CD4-positive, alpha-beta T cell (primary cell): ENCODE results near the gene OR2B3. TPM values are rescaled to one million over a fixed set of nuclear protein-coding genes. Genes with fewer than 3 reads are reported as not detected.

Source experiments
- ATAC-seq: fragments of 200-7000 bp; cut with Tn5 transposase; one replicate; pipeline ENCODE4 v1.10.0; 2022; ENCODE audit warnings: mild to moderate bottlenecking; ENCODE audit not compliant: poor library complexity
- CTCF ChIA-PET: fragments of 350-600 bp; sonication (Branson Sonifier 250); formaldehyde crosslinking; loops from one replicate; lab custom pipeline; 2021; ENCODE audit warnings: antibody characterized with exemption, inconsistent platforms; lab: Charles Lee
- POLR2A ChIA-PET: fragments of 350-600 bp; sonication (Branson Sonifier 250); formaldehyde crosslinking; loops from one replicate; lab custom pipeline; 2021; ENCODE audit warnings: antibody characterized with exemption, inconsistent platforms; lab: Charles Lee
- DNase-seq, 14 experiments: peaks; one replicate each; pipeline ENCODE4 v3.0.0-alpha.2; 2013 to 2020; ENCODE audit warnings: mixed read lengths in 2 of 14
- H3K27ac ChIP-seq, 2 donors: one replicate each; pipeline versions ENCODE4 v1.5.1 to v1.7.0; 2013; ENCODE audit warnings: low read length in 2 of 2, low read depth in 1 of 2, mild to moderate bottlenecking in 1 of 2
- H3K27me3 ChIP-seq, 2 experiments: 1 replicate in 1 of 2; 2 replicates in 1 of 2; pipeline versions ENCODE4 v1.6.1 to v1.7.0; 2013; ENCODE audit warnings: low read length in 2 of 2, control low read depth in 1 of 2, mild to moderate bottlenecking in 1 of 2, moderate library complexity in 1 of 2; ENCODE audit not compliant: insufficient read depth in 2 of 2, control insufficient read depth in 1 of 2
- H3K36me3 ChIP-seq: one replicate; pipeline ENCODE4 v1.6.1; 2013; ENCODE audit warnings: low read length, control low read depth; ENCODE audit not compliant: insufficient read depth
- H3K4me1 ChIP-seq: one replicate; pipeline ENCODE4 v1.6.1; 2013; ENCODE audit warnings: low read length, control low read depth; ENCODE audit not compliant: insufficient read depth
- H3K4me3 ChIP-seq: one replicate; pipeline ENCODE4 v1.5.1; 2013; ENCODE audit warnings: mild to moderate bottlenecking, low read length, moderate library complexity
- H3K9me3 ChIP-seq, 2 experiments: 1 replicate in 1 of 2; 2 replicates in 1 of 2; pipeline versions ENCODE4 v1.6.1 to v1.7.0; 2013; ENCODE audit warnings: low read length in 2 of 2, mild to moderate bottlenecking in 2 of 2, control low read depth in 1 of 2, moderate library complexity in 1 of 2; ENCODE audit not compliant: control insufficient read depth in 1 of 2, insufficient read depth in 1 of 2
- H3K27ac Mint-ChIP-seq: one replicate; pipeline ENCODE4 v1.8.0; 2020; ENCODE audit warnings: mixed read lengths
- H3K27me3 Mint-ChIP-seq: one replicate; pipeline ENCODE4 v1.8.0; 2021; ENCODE audit warnings: mixed read lengths
- H3K36me3 Mint-ChIP-seq: one replicate; pipeline ENCODE4 v1.8.0; 2021; ENCODE audit warnings: low read depth, mixed read lengths
- H3K4me1 Mint-ChIP-seq: one replicate; pipeline ENCODE4 v1.8.0; 2021; ENCODE audit warnings: low read depth, mixed read lengths
- H3K4me3 Mint-ChIP-seq: one replicate; pipeline ENCODE4 v1.8.0; 2020; ENCODE audit warnings: mild to moderate bottlenecking, mixed read lengths
- H3K9me3 Mint-ChIP-seq: one replicate; pipeline ENCODE4 v1.8.0; 2020; ENCODE audit warnings: mixed read lengths
- intact Hi-C, 2 experiments: fragments of 100-400 bp; cut with DNase I in 1 of 2; cut with micrococcal nuclease in 1 of 2; formaldehyde crosslinking; loops; one replicate each; pipeline versions ENCODE4 v1.15.1 to v1.9.0; 2023 to 2025; cut with DNase I, micrococcal nuclease
- total RNA-seq, 174 experiments: library from RNA in 2 of 174; stranded (reverse) in 2 of 174; gene quantifications; one replicate each; pipeline ENCODE4 v1.2.3 and lab custom pipeline; 2021 to 2026
- TF ChIP-seq, protein P1 (sequence below): fragments of 200-600 bp; IDR thresholded peaks from one replicate; pipeline ENCODE4 v1.8.0; 2022; ENCODE audit warnings: antibody characterized with exemption, mild to moderate bottlenecking

The OR2B3 gene
- total RNA-seq, 2 experiments from 2014 or later, result not detected

DNA sequence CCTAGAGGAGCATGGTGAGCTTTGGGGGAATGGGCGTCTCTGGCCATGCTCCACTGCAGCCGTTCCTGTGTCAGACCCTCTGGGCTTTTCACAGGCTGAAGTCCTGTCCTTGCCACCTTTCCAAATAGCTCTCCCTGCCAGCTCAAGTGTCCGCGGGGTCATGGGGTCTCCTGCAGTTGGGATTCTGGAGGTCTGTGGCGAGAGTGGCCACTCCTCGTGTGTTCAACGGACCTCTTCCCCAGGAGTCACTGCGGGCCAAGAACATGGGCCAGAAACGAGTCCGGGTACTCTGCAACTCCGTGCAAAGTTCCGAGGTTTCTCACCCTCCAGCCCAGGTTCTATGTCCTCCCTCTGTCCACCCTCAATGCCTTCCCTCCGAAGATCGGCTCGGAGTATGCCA, 4.7 kb downstream of the OR2B3 start:
- Histone ChIP-seq H3K9me3 (no peaks in the 10 kb centered on the region), H3K36me3 (no peaks in the 10 kb centered on the region), H3K4me3 (no peak overlapping the region), H3K27me3 (peaks cover 0 to 2% of the 10 kb centered on the region in 2 experiments), H3K4me1 (no peaks in the 10 kb centered on the region), H3K27ac (no peak overlapping the region)
- TF ChIP-seq, protein P1, sequence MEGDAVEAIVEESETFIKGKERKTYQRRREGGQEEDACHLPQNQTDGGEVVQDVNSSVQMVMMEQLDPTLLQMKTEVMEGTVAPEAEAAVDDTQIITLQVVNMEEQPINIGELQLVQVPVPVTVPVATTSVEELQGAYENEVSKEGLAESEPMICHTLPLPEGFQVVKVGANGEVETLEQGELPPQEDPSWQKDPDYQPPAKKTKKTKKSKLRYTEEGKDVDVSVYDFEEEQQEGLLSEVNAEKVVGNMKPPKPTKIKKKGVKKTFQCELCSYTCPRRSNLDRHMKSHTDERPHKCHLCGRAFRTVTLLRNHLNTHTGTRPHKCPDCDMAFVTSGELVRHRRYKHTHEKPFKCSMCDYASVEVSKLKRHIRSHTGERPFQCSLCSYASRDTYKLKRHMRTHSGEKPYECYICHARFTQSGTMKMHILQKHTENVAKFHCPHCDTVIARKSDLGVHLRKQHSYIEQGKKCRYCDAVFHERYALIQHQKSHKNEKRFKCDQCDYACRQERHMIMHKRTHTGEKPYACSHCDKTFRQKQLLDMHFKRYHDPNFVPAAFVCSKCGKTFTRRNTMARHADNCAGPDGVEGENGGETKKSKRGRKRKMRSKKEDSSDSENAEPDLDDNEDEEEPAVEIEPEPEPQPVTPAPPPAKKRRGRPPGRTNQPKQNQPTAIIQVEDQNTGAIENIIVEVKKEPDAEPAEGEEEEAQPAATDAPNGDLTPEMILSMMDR, result no peak
- no peak for ATAC-seq
- Mint-ChIP-seq H3K27ac (no peak overlapping the region), H3K36me3 (no peaks in the 10 kb centered on the region), H3K4me3 (no peak overlapping the region), H3K9me3 (no peaks in the 10 kb centered on the region), H3K4me1 (peaks cover 5% of the 10 kb centered on the region), H3K27me3 (peaks cover 25% of the 10 kb centered on the region)
- DNase-seq, result peak in 1 of 14 experiments; percentile 4
- POLR2A ChIA-PET, result no interaction called here
- CTCF ChIA-PET, result no interaction called here
- intact Hi-C loops, result no loop called here

DNA sequence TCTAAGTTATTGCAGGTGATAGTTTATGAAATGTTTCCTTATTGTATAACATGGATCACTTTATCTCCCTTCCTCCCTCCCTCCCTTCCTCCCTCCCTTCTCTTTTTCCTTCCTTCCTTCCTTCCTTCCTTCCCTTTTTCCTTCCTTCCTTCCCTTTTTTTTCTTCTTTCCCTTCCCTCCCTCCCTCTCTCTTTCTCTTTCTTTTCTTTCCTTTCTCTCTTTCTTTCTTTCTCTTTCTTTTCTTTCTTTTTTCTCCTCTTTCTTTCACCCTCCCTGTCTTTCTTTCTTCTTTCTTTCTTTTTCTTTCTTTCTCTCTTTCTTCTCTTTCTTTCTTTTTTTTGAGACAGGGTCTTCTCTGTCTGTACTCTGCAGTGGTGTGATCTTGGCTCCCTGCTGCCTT, 5.8 kb downstream of the OR2B3 start:
- TF ChIP-seq, protein P1, result no peak
- Histone ChIP-seq H3K27ac (no peak overlapping the region), H3K4me3 (no peak overlapping the region), H3K27me3 (peaks cover 2 to 3% of the 10 kb centered on the region in 2 experiments), H3K4me1 (no peaks in the 10 kb centered on the region), H3K9me3 (no peaks in the 10 kb centered on the region), H3K36me3 (no peaks in the 10 kb centered on the region)
- ATAC-seq, result no peak
- intact Hi-C loops, result no loop called here
- Mint-ChIP-seq H3K4me3 (no peak overlapping the region), H3K4me1 (peaks cover 5% of the 10 kb centered on the region), H3K36me3 (no peaks in the 10 kb centered on the region), H3K9me3 (no peaks in the 10 kb centered on the region), H3K27ac (no peak overlapping the region), H3K27me3 (peaks cover 24% of the 10 kb centered on the region)
- ChIA-PET CTCF (no interaction called here), POLR2A (no interaction called here)
- no peak for DNase-seq

DNA sequence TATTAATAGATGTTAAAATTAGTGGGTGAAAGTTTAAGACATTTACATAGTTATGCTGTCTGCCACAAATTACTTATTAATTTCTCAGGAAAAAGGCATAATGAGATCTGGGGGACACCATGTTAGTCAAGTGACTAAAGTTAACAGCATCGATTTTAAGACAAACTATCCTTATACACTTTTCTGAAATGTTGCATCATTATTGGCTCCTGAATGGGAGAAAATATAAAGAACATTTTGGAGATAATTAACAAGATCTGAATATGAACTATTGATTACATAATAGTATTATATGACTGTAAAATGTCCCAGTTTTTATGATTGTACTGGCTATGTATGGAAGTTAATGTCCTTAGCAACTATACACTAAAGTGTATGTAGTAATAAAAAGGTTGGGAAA, 7.9 kb downstream of the OR2B3 start:
- Mint-ChIP-seq H3K27ac (no peak overlapping the region), H3K4me3 (no peak overlapping the region), H3K4me1 (peaks cover 5% of the 10 kb centered on the region), H3K36me3 (no peaks in the 10 kb centered on the region), H3K27me3 (peaks cover 29% of the 10 kb centered on the region), H3K9me3 (no peaks in the 10 kb centered on the region)
- H3K9me3 ChIP-seq, result no peaks in the 10 kb centered on the region
- DNase-seq (no peak), ATAC-seq (no peak)
- POLR2A ChIA-PET, result no interaction called here
- TF ChIP-seq, protein P1, result no peak
- CTCF ChIA-PET, result no interaction called here
- no peak overlapping the region for H3K4me3 ChIP-seq
- intact Hi-C loops, result no loop called here
- H3K4me1 ChIP-seq, result no peaks in the 10 kb centered on the region
- peaks cover 2 to 3% of the 10 kb centered on the region in 2 experiments for H3K27me3 ChIP-seq
- H3K27ac ChIP-seq, result no peak overlapping the region
- H3K36me3 ChIP-seq, result no peaks in the 10 kb centered on the region
